ENCODE measurements around the gene NACAD. TPM values are rescaled to one million over a fixed set of nuclear protein-coding genes. Genes with fewer than 3 reads are reported as not detected.

The NACAD gene
- total RNA-seq, 2 experiments from 2014 or later, result 0.08 to 0.14 TPM

DNA sequence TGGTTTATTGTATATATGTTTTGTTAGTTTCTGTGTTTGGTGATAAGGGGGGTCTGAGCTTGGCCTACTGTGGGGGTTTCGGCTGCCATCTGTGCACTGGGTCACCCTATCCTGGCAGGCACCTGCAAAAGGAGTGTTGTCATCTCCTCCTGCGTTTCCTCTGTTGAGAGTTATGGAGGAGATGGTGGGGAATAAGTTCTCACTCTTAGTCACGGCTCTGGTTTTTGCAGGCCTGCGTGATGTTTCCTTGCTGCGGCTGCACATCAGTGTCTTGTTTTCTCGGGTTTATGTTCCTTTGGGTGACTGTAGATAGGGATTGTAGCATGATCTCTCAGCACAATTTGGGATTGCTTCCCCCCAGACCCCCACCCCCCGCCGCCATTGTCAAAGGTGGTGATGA, 52.0 kb downstream of the NACAD start:
- peak overlapping the region; percentile 26 to 59 for H3K27ac ChIP-seq (ENCODE audit: low read depth in 1 of 2, low read length in 2 of 2)

DNA sequence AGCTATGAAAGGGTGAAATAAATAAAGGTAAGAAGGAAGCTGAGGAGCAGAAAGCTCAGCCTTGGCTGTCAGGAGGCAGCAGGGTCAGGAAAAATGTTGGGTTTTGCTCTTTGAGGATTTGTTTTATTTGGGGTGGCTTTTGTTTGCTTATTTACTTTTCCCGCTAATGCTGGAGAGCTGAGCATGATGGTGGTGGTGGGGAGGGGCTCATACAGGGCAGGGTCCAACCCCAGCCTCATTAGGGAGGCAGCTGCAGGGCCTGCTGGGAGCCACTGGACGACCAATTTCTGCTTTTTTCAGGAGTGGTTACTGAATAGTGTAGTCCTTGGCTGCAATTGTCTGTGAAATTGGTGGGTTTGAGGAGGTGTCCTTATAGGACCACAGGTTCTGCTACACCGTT, 52.5 kb downstream of the NACAD start:
- Mint-ChIP-seq H3K4me1 (ENCODE audit: low read depth) (peaks cover 81% of the 10 kb centered on the region), H3K27me3 (no peaks in the 10 kb centered on the region), H3K9me3 (no peaks in the 10 kb centered on the region), H3K27ac (peak overlapping the region; percentile 88), H3K4me3 (peak overlapping the region; percentile 82), H3K36me3 (ENCODE audit: low read depth) (peaks cover 83% of the 10 kb centered on the region)
- Histone ChIP-seq H3K9me3 (ENCODE audit: control insufficient read depth in 1 of 2, insufficient read depth in 1 of 2, low read length in 2 of 2) (no peaks in the 10 kb centered on the region), H3K27ac (ENCODE audit: low read depth in 1 of 2, low read length in 2 of 2) (peak overlapping the region; percentile 26 to 59), H3K27me3 (ENCODE audit: control insufficient read depth in 1 of 2, insufficient read depth in 2 of 2, low read length in 2 of 2) (no peaks in the 10 kb centered on the region), H3K36me3 (ENCODE audit: insufficient read depth, low read length) (peaks cover 45% of the 10 kb centered on the region), H3K4me1 (ENCODE audit: insufficient read depth, low read length) (peaks cover 79% of the 10 kb centered on the region), H3K4me3 (ENCODE audit: low read length) (peak overlapping the region; percentile 25)
- TF ChIP-seq, protein P1, sequence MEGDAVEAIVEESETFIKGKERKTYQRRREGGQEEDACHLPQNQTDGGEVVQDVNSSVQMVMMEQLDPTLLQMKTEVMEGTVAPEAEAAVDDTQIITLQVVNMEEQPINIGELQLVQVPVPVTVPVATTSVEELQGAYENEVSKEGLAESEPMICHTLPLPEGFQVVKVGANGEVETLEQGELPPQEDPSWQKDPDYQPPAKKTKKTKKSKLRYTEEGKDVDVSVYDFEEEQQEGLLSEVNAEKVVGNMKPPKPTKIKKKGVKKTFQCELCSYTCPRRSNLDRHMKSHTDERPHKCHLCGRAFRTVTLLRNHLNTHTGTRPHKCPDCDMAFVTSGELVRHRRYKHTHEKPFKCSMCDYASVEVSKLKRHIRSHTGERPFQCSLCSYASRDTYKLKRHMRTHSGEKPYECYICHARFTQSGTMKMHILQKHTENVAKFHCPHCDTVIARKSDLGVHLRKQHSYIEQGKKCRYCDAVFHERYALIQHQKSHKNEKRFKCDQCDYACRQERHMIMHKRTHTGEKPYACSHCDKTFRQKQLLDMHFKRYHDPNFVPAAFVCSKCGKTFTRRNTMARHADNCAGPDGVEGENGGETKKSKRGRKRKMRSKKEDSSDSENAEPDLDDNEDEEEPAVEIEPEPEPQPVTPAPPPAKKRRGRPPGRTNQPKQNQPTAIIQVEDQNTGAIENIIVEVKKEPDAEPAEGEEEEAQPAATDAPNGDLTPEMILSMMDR (IDR thresholded peaks at IDR 0.05), result no peak
- ChIA-PET CTCF (interaction anchor here (0.7 to 2.3 kb wide), 6 partner anchors 9 to 63 kb away, joined by 3 to 9 read pairs (median 6); no protein-coding TSS in a partner anchor), POLR2A (interaction anchor here (0.9 to 13.4 kb wide), 8 partner anchors 9 to 188 kb away, joined by 3 to 367 read pairs (median 6); partner anchors contain the start of genes CCM2, MYO1G and TBRG4)
- no peak for ATAC-seq (ENCODE audit: poor library complexity)
- DNase-seq, result no peak
- intact Hi-C loops (cut with DNase I, micrococcal nuclease), result no loop called here

More for the DNA sequence above, 52.0 kb downstream of the NACAD start:
- ChIA-PET CTCF (interaction anchor here (0.8 to 2.3 kb wide), 6 partner anchors 9 to 63 kb away, joined by 3 to 9 read pairs (median 7); no protein-coding TSS in a partner anchor), POLR2A (interaction anchor here (1.3 to 13.4 kb wide), 5 partner anchors 9 to 188 kb away, joined by 3 to 367 read pairs (median 37); partner anchors contain the start of genes CCM2 and MYO1G)
- peak; percentile 37 for ATAC-seq (ENCODE audit: poor library complexity)
- H3K27me3 ChIP-seq (ENCODE audit: control insufficient read depth in 1 of 2, insufficient read depth in 2 of 2, low read length in 2 of 2), result no peaks in the 10 kb centered on the region
- peak overlapping the region; percentile 25 for H3K4me3 ChIP-seq (ENCODE audit: low read length)
- peaks cover 48% of the 10 kb centered on the region for H3K36me3 ChIP-seq (ENCODE audit: insufficient read depth, low read length)
- H3K9me3 ChIP-seq (ENCODE audit: control insufficient read depth in 1 of 2, insufficient read depth in 1 of 2, low read length in 2 of 2), result no peaks in the 10 kb centered on the region
- H3K36me3 Mint-ChIP-seq (ENCODE audit: low read depth), result peaks cover 86% of the 10 kb centered on the region
- peaks cover 74% of the 10 kb centered on the region for H3K4me1 ChIP-seq (ENCODE audit: insufficient read depth, low read length)
- no peaks in the 10 kb centered on the region for H3K27me3 Mint-ChIP-seq
- intact Hi-C loops (cut with DNase I, micrococcal nuclease), result loop anchor here in 1 of 2 experiments (1.0 kb wide), 1 partner anchor 9 kb away; no protein-coding TSS in a partner anchor
- H3K4me3 Mint-ChIP-seq, result peak overlapping the region; percentile 82
- H3K9me3 Mint-ChIP-seq, result no peaks in the 10 kb centered on the region
- peaks cover 79% of the 10 kb centered on the region for H3K4me1 Mint-ChIP-seq (ENCODE audit: low read depth)
- H3K27ac Mint-ChIP-seq, result peak overlapping the region; percentile 88
- DNase-seq, result peak in 1 of 14 experiments; percentile 52
- TF ChIP-seq, protein P1 (IDR thresholded peaks at IDR 0.05), result no peak

DNA sequence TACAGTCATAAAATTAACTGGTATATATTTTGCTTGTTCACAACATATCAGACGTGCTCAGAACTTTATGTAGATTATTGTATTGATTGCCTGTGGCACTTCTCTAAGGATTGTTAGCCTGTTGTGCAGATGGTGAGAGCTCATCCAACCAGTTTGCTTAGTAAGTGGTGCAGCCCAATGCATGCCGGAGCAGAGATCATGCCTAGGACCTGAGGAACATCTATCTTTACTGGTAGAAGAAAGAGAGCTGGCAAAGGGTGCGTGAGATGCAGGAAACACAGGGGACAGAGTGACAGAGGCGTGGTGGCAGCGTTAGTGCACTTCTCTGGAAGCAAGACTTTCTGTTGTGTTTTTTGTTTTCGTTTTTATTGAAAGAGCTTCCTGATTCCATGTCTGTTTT, 52.9 kb downstream of the NACAD start:
- POLR2A ChIA-PET, result interaction anchor here (0.9 to 13.4 kb wide), 8 partner anchors 8 to 187 kb away, joined by 3 to 367 read pairs (median 6); partner anchors contain the start of genes CCM2, MYO1G and TBRG4
- Histone ChIP-seq H3K9me3 (ENCODE audit: control insufficient read depth in 1 of 2, insufficient read depth in 1 of 2, low read length in 2 of 2) (no peaks in the 10 kb centered on the region), H3K36me3 (ENCODE audit: insufficient read depth, low read length) (peaks cover 41% of the 10 kb centered on the region), H3K27me3 (ENCODE audit: control insufficient read depth in 1 of 2, insufficient read depth in 2 of 2, low read length in 2 of 2) (no peaks in the 10 kb centered on the region), H3K4me3 (ENCODE audit: low read length) (peak overlapping the region; percentile 25), H3K4me1 (ENCODE audit: insufficient read depth, low read length) (peaks cover 83% of the 10 kb centered on the region), H3K27ac (ENCODE audit: low read depth in 1 of 2, low read length in 2 of 2) (peak overlapping the region in 1 of 2 donors; percentile 59)
- CTCF ChIA-PET, result interaction anchor here (0.7 to 2.3 kb wide), 5 partner anchors 9 to 62 kb away, joined by 3 to 9 read pairs (median 7); no protein-coding TSS in a partner anchor
- ATAC-seq (ENCODE audit: poor library complexity), result peak; percentile 74
- H3K9me3 Mint-ChIP-seq, result no peaks in the 10 kb centered on the region
- peak overlapping the region; percentile 82 for H3K4me3 Mint-ChIP-seq
- no peaks in the 10 kb centered on the region for H3K27me3 Mint-ChIP-seq
- peak overlapping the region; percentile 88 for H3K27ac Mint-ChIP-seq
- peaks cover 79% of the 10 kb centered on the region for H3K36me3 Mint-ChIP-seq (ENCODE audit: low read depth)
- TF ChIP-seq, protein P1 (IDR thresholded peaks at IDR 0.05), result no peak
- peak in 3 of 14 experiments; percentile 25 to 49 (median 27) for DNase-seq
- H3K4me1 Mint-ChIP-seq (ENCODE audit: low read depth), result peaks cover 77% of the 10 kb centered on the region
- intact Hi-C loops (cut with DNase I, micrococcal nuclease), result no loop called here
